Hepatocyte (in vitro differentiated cells): ENCODE results near the gene CGN.

Experiments used
- CTCF ChIP-seq: fragments of 200-600 bp; sonication (generic); IDR thresholded peaks from 2 replicates; pipeline ENCODE4 v1.5.1; 2016; ENCODE audit warnings: antibody characterized with exemption, mild to moderate bottlenecking; ENCODE audit not compliant: poor library complexity
- EZH2 ChIP-seq: fragments of 200-600 bp; sonication (generic); IDR thresholded peaks from 2 replicates; pipeline ENCODE4 v1.6.1; 2016; ENCODE audit warnings: antibody characterized with exemption, mild to moderate bottlenecking, borderline replicate concordance
- EZH2phosphoT487 ChIP-seq: fragments of 200-600 bp; sonication (generic); IDR thresholded peaks from one replicate; pipeline ENCODE4 v1.6.1; 2018; ENCODE audit warnings: antibody characterized with exemption, mild to moderate bottlenecking, low read depth, moderate library complexity; ENCODE audit not compliant: unreplicated experiment, severe bottlenecking

- TF ChIP-seq EZH2 = no peak
- no peak for TF ChIP-seq CTCF
- no peak for TF ChIP-seq EZH2phosphoT487
Measured at GRCh38 chr1:151542710-151543129, 31.5 kb downstream of the CGN start.
